HepG2 (cell line): ENCODE data around the gene LSM2. TPM values are rescaled to one million over a fixed set of nuclear protein-coding genes. Genes with fewer than 3 reads are reported as not detected.

Experiments used
- FOXM1 ChIP-seq: sonication (generic); formaldehyde crosslinking; IDR thresholded peaks from 2 replicates; pipeline ENCODE4 v1.5.0; 2020; ENCODE audit warnings: missing genetic modification reagents
- GATA4 ChIP-seq: sonication (generic); IDR thresholded peaks from 2 replicates; pipeline ENCODE4 v1.6.1; 2016; ENCODE audit warnings: antibody characterized with exemption, low read depth, borderline replicate concordance
- HMGA1 ChIP-seq: sonication (generic); formaldehyde crosslinking; conservative IDR thresholded peaks from 2 replicates; pipeline ENCODE4 v1.4.0; 2020; ENCODE audit warnings: missing genetic modification reagents
- HOXD1 ChIP-seq: sonication (generic); formaldehyde crosslinking; IDR thresholded peaks from 2 replicates; pipeline ENCODE4 v1.5.0; 2020; ENCODE audit warnings: missing genetic modification reagents
- IRF9 ChIP-seq: sonication (generic); formaldehyde crosslinking; IDR thresholded peaks from 2 replicates; pipeline ENCODE4 v1.8.0; 2022; ENCODE audit warnings: missing genetic modification reagents, mild to moderate bottlenecking, borderline replicate concordance
- KDM5B ChIP-seq: sonication (generic); formaldehyde crosslinking; IDR thresholded peaks from 2 replicates; pipeline ENCODE4 v1.4.0; 2020; ENCODE audit warnings: missing genetic modification reagents, mild to moderate bottlenecking, borderline replicate concordance
- MED8 ChIP-seq: sonication (generic); formaldehyde crosslinking; IDR thresholded peaks from 2 replicates; pipeline ENCODE4 v1.8.1; 2023; ENCODE audit warnings: mild to moderate bottlenecking, missing genetic modification reagents; ENCODE audit not compliant: insufficient replicate concordance
- NPAS2 ChIP-seq: sonication (generic); formaldehyde crosslinking; IDR thresholded peaks from 2 replicates; pipeline ENCODE4 v1.8.0; 2022; ENCODE audit warnings: mild to moderate bottlenecking, missing genetic modification reagents, borderline replicate concordance
- POLR2AphosphoS5 ChIP-seq: IDR thresholded peaks from 2 replicates; pipeline ENCODE4 v1.6.1; 2012; ENCODE audit warnings: low read depth, low read length
- SKI ChIP-seq: fragments of 450-650 bp; IDR thresholded peaks from one replicate; pipeline ENCODE4 v1.6.1; 2018; ENCODE audit warnings: mild to moderate bottlenecking; ENCODE audit not compliant: partially characterized antibody
- ZFP90 ChIP-seq: sonication (generic); formaldehyde crosslinking; IDR thresholded peaks from 2 replicates; pipeline ENCODE4 v1.8.0; 2022; ENCODE audit warnings: missing genetic modification reagents, mild to moderate bottlenecking, inconsistent platforms, borderline replicate concordance
- ZNF382 ChIP-seq: sonication (generic); formaldehyde crosslinking; IDR thresholded peaks from 2 replicates; pipeline ENCODE4 v1.5.0; 2020; ENCODE audit warnings: missing genetic modification reagents, mild to moderate bottlenecking, borderline replicate concordance
- ZNF503 ChIP-seq: sonication (generic); formaldehyde crosslinking; IDR thresholded peaks from 2 replicates; pipeline ENCODE4 v1.4.0; 2020; ENCODE audit warnings: missing genetic modification reagents
- ZNF556 ChIP-seq: sonication (generic); formaldehyde crosslinking; IDR thresholded peaks from 2 replicates; pipeline ENCODE4 v1.4.0; 2020; ENCODE audit warnings: mild to moderate bottlenecking, missing genetic modification reagents, borderline replicate concordance
- polyA plus RNA-seq, 8 experiments: library from polyadenylated mRNA; depleted of rRNA in 3 of 8; stranded (reverse) in 7 of 8; unstranded in 1 of 8; fragments of >200 nt; fragmentation: Illumina TruSeq in 4 of 8; extraction: Trizol in 4 of 8; gene quantifications; 2 replicates each; pipeline versions ENCODE4 v1.2.1 to v1.2.3, GENCODE V29; 2011 to 2016; ENCODE audit warnings: low read depth in 4 of 8, missing spikeins in 1 of 8, mixed read lengths in 1 of 8; ENCODE audit not compliant: insufficient read depth in 1 of 8
- total RNA-seq, 5 experiments: library from RNA; depleted of rRNA; stranded (reverse); fragments of >200 nt; fragmentation: Illumina TruSeq; extraction: Trizol; gene quantifications; 2 replicates each; pipeline ENCODE4 v1.2.3, GENCODE V29; 2016; ENCODE audit warnings: low read depth in 1 of 5
- TF ChIP-seq, protein P1 (sequence below): sonication (generic); formaldehyde crosslinking; IDR thresholded peaks from 2 replicates; pipeline ENCODE4 v1.5.1; 2020; ENCODE audit warnings: mild to moderate bottlenecking, missing genetic modification reagents, moderate library complexity
- TF ChIP-seq, protein P2 (sequence below): sonication (generic); formaldehyde crosslinking; IDR thresholded peaks from 2 replicates; pipeline ENCODE4 v1.5.0; 2020; ENCODE audit warnings: missing genetic modification reagents
- TF ChIP-seq, protein P3 (sequence below): sonication (generic); formaldehyde crosslinking; IDR thresholded peaks from 2 replicates; pipeline ENCODE4 v1.4.0; 2020; ENCODE audit warnings: missing genetic modification reagents
- TF ChIP-seq, protein P4 (sequence below): sonication (generic); formaldehyde crosslinking; IDR thresholded peaks from 2 replicates; pipeline ENCODE4 v1.4.0; 2020; ENCODE audit warnings: mild to moderate bottlenecking, missing genetic modification reagents

The LSM2 gene
- total and polyA plus RNA-seq, 2 of the 13 experiments (the other 11 are each of a cell fraction or from before 2014, with no cell fraction given): 69.4 to 90.5 TPM

GRCh38 chr6:31821301-31822035 is 14.7 kb upstream of the LSM2 start (continued):
- TF ChIP-seq ZNF503 (CRISPR knock-in tag): no peak
- peak; percentile 70; the same call in 1 of the 2 replicates for TF ChIP-seq IRF9 (CRISPR knock-in tag)
- no peak for TF ChIP-seq GATA4
- TF ChIP-seq NPAS2 (CRISPR knock-in tag): no peak
- peak; percentile 9 for TF ChIP-seq SKI
- TF ChIP-seq HOXD1 (CRISPR knock-in tag): no peak
- TF ChIP-seq HMGA1 (CRISPR knock-in tag): no peak
- TF ChIP-seq ZFP90 (CRISPR knock-in tag): no peak
- TF ChIP-seq ZNF382 (CRISPR knock-in tag): no peak
- TF ChIP-seq ZNF556 (CRISPR knock-in tag): no peak
- TF ChIP-seq, protein P1, sequence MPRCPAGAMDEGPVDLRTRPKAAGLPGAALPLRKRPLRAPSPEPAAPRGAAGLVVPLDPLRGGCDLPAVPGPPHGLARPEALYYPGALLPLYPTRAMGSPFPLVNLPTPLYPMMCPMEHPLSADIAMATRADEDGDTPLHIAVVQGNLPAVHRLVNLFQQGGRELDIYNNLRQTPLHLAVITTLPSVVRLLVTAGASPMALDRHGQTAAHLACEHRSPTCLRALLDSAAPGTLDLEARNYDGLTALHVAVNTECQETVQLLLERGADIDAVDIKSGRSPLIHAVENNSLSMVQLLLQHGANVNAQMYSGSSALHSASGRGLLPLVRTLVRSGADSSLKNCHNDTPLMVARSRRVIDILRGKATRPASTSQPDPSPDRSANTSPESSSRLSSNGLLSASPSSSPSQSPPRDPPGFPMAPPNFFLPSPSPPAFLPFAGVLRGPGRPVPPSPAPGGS (CRISPR knock-in tag): no peak
- TF ChIP-seq, protein P2, sequence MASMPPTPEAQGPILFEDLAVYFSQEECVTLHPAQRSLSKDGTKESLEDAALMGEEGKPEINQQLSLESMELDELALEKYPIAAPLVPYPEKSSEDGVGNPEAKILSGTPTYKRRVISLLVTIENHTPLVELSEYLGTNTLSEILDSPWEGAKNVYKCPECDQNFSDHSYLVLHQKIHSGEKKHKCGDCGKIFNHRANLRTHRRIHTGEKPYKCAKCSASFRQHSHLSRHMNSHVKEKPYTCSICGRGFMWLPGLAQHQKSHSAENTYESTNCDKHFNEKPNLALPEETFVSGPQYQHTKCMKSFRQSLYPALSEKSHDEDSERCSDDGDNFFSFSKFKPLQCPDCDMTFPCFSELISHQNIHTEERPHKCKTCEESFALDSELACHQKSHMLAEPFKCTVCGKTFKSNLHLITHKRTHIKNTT (CRISPR knock-in tag): no peak
- TF ChIP-seq KDM5B (CRISPR knock-in tag): 0 out of 2 replicates have a peak, but pooled peaks have one; percentile 7
- TF ChIP-seq, protein P3, sequence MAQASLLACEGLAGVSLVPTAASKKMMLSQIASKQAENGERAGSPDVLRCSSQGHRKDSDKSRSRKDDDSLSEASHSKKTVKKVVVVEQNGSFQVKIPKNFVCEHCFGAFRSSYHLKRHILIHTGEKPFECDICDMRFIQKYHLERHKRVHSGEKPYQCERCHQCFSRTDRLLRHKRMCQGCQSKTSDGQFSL (CRISPR knock-in tag): no peak
- no peak for TF ChIP-seq FOXM1 (CRISPR knock-in tag)
- TF ChIP-seq MED8 (CRISPR knock-in tag): no peak
- TF ChIP-seq, protein P4, sequence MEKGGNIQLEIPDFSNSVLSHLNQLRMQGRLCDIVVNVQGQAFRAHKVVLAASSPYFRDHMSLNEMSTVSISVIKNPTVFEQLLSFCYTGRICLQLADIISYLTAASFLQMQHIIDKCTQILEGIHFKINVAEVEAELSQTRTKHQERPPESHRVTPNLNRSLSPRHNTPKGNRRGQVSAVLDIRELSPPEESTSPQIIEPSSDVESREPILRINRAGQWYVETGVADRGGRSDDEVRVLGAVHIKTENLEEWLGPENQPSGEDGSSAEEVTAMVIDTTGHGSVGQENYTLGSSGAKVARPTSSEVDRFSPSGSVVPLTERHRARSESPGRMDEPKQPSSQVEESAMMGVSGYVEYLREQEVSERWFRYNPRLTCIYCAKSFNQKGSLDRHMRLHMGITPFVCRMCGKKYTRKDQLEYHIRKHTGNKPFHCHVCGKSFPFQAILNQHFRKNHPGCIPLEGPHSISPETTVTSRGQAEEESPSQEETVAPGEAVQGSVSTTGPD (CRISPR knock-in tag): 0 out of 2 replicates have a peak, but pooled peaks have one; percentile 10
- TF ChIP-seq POLR2AphosphoS5: no peak
